Esophagus muscularis mucosa (tissue), 3 donors: ENCODE measurements around the gene RPS28.

Experiments used
- CTCF ChIP-seq, 3 experiments: fragments of 200-600 bp in 2 of 3; fragments of 450-650 bp in 1 of 3; sonication (generic) in 2 of 3; IDR thresholded peaks; one replicate each; pipeline ENCODE4 v1.5.1; 2017 to 2019; ENCODE audit warnings: antibody characterized with exemption in 3 of 3, mild to moderate bottlenecking in 2 of 3, moderate library complexity in 1 of 3
- POLR2A ChIP-seq: fragments of 450-650 bp; IDR thresholded peaks from one replicate; pipeline ENCODE4 v1.6.1; 2017; ENCODE audit warnings: antibody characterized with exemption, moderate library complexity, mild to moderate bottlenecking, low read depth

- TF ChIP-seq POLR2A (no peak), CTCF (IDR thresholded peaks at IDR 0.05) (no peak)
Measured at GRCh38 chr19:8343483-8343844, 22.2 kb downstream of the RPS28 start.
